Gastrocnemius medialis (tissue), 4 donors: Measurements from ENCODE around the gene PIK3R1.

Experiments used
- CTCF ChIP-seq, 5 experiments: fragments of 450-650 bp in 3 of 5; fragments of 200-600 bp in 2 of 5; sonication (generic) in 2 of 5; IDR thresholded peaks in 4 of 5; conservative IDR thresholded peaks in 1 of 5; 1 replicate in 4 of 5; 2 replicates in 1 of 5; pipeline ENCODE4 v1.5.1; 2016 to 2019; ENCODE audit warnings: antibody characterized with exemption in 5 of 5, mild to moderate bottlenecking in 3 of 5, moderate library complexity in 3 of 5
- POLR2A ChIP-seq, 2 donors: fragments of 450-650 bp; IDR thresholded peaks; one replicate each; pipeline ENCODE4 v1.6.1; 2017; ENCODE audit warnings: antibody characterized with exemption in 2 of 2, mild to moderate bottlenecking in 2 of 2, moderate library complexity in 2 of 2

GRCh38 chr5:68251386-68251785, 35.8 kb downstream of the PIK3R1 start:
- no peak for TF ChIP-seq CTCF (IDR thresholded peaks at IDR 0.05 in 4 of 5, conservative IDR thresholded peaks at IDR 0.05 in 1 of 5)
- no peak for TF ChIP-seq POLR2A (IDR thresholded peaks at IDR 0.05)
